ENCODE data around the gene FBXO31.

Gene FBXO31

GRCh38 chr16:87358696-87359095, 24.9 kb downstream of the FBXO31 start:
- Histone ChIP-seq H3K9me3 (ENCODE audit: low read length) (no peaks in the 10 kb centered on the region), H3K4me2 (ENCODE audit: low read length) (no peak overlapping the region), H3K36me3 (ENCODE audit: insufficient read depth, low read length) (peaks cover 41% of the 10 kb centered on the region), H3K27ac (ENCODE audit: low read depth, low read length, poor library complexity, severe bottlenecking) (no peak overlapping the region), H3K4me3 (ENCODE audit: low read depth, low read length, poor library complexity, severe bottlenecking) (no peak overlapping the region), H3K9ac (ENCODE audit: low read length) (no peak overlapping the region), H3F3A (ENCODE audit: insufficient read depth, low read length) (no peaks in the 10 kb centered on the region), H3K9me2 (ENCODE audit: low read depth, low read length) (no peaks in the 10 kb centered on the region), H4K20me1 (ENCODE audit: insufficient read depth, low read length) (no peaks in the 10 kb centered on the region), H2AFZ (ENCODE audit: low read length) (no peak overlapping the region), H3K4me1 (ENCODE audit: insufficient read depth, low read length, severe bottlenecking) (no peaks in the 10 kb centered on the region), H3K27me3 (ENCODE audit: insufficient read depth, low read length) (no peaks in the 10 kb centered on the region), H3K79me2 (ENCODE audit: insufficient read depth, low read length) (no peaks in the 10 kb centered on the region)
- TF ChIP-seq EZH2 (IDR thresholded peaks at IDR 0.05; ENCODE audit: borderline replicate concordance, low read length) = no peak
- TF ChIP-seq, protein P1, sequence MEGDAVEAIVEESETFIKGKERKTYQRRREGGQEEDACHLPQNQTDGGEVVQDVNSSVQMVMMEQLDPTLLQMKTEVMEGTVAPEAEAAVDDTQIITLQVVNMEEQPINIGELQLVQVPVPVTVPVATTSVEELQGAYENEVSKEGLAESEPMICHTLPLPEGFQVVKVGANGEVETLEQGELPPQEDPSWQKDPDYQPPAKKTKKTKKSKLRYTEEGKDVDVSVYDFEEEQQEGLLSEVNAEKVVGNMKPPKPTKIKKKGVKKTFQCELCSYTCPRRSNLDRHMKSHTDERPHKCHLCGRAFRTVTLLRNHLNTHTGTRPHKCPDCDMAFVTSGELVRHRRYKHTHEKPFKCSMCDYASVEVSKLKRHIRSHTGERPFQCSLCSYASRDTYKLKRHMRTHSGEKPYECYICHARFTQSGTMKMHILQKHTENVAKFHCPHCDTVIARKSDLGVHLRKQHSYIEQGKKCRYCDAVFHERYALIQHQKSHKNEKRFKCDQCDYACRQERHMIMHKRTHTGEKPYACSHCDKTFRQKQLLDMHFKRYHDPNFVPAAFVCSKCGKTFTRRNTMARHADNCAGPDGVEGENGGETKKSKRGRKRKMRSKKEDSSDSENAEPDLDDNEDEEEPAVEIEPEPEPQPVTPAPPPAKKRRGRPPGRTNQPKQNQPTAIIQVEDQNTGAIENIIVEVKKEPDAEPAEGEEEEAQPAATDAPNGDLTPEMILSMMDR (IDR thresholded peaks at IDR 0.05; ENCODE audit: low read length) = no peak

DNA sequence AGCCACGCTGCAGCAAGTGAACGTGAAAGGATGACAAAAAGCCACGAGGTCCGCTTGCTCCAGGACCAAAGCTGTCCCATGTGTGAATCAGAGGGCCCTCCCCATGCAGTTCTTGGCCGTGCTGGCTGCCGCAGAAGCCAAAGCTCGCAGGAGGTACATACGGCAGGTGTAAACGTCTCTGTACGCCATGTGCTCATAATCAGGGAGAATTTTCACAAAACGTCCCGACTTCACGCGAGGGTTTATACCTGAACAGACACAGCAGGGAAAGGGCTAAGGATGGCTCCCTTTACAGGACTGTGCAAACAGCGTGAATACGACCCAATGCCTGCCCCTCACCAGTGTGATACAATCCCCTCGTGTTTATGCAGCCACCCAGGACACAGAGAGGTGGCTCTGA, 25.3 kb downstream of the FBXO31 start:
- Histone ChIP-seq H3K9me3 (ENCODE audit: low read length) (no peaks in the 10 kb centered on the region), H3K9ac (ENCODE audit: low read length) (no peak overlapping the region), H3K4me3 (ENCODE audit: low read depth, low read length, poor library complexity, severe bottlenecking) (no peak overlapping the region), H3K27ac (ENCODE audit: low read depth, low read length, poor library complexity, severe bottlenecking) (no peak overlapping the region), H3K79me2 (ENCODE audit: insufficient read depth, low read length) (no peaks in the 10 kb centered on the region), H3F3A (ENCODE audit: insufficient read depth, low read length) (no peaks in the 10 kb centered on the region), H2AFZ (ENCODE audit: low read length) (no peak overlapping the region), H3K9me2 (ENCODE audit: low read depth, low read length) (no peaks in the 10 kb centered on the region), H4K20me1 (ENCODE audit: insufficient read depth, low read length) (no peaks in the 10 kb centered on the region), H3K36me3 (ENCODE audit: insufficient read depth, low read length) (peaks cover 41% of the 10 kb centered on the region), H3K27me3 (ENCODE audit: insufficient read depth, low read length) (no peaks in the 10 kb centered on the region), H3K4me2 (ENCODE audit: low read length) (no peak overlapping the region), H3K4me1 (ENCODE audit: insufficient read depth, low read length, severe bottlenecking) (no peaks in the 10 kb centered on the region)
- TF ChIP-seq EZH2 (IDR thresholded peaks at IDR 0.05; ENCODE audit: borderline replicate concordance, low read length) = no peak

DNA sequence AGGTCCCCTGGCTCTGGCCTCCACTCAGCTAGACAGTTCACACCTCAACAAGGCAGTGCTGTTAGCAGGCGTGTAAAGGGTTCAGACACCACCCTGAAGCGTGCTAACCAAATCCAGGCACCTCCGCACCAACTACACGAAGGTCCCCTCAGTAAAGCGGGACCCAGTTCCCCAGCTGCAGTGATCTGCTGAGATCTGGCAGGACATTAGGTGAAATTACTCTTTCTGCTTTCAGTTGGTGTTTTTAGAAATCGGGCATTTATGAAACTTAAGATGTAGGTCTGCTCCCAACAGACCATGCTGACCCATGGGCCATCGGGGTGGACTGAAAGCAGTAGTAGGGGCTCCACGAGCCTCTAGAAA, 27.1 kb downstream of the FBXO31 start:
- H4K20me1 ChIP-seq (ENCODE audit: insufficient read depth, low read length) = no peaks in the 10 kb centered on the region
- no peaks in the 10 kb centered on the region for H3K79me2 ChIP-seq (ENCODE audit: insufficient read depth, low read length)
- no peak overlapping the region for H3K9ac ChIP-seq (ENCODE audit: low read length)
- H3K9me2 ChIP-seq (ENCODE audit: low read depth, low read length) = no peaks in the 10 kb centered on the region
- H3K4me3 ChIP-seq (ENCODE audit: low read depth, low read length, poor library complexity, severe bottlenecking) = no peak overlapping the region
- H3K4me2 ChIP-seq (ENCODE audit: low read length) = no peak overlapping the region
- no peak overlapping the region for H2AFZ ChIP-seq (ENCODE audit: low read length)
- no peaks in the 10 kb centered on the region for H3K27me3 ChIP-seq (ENCODE audit: insufficient read depth, low read length)
- no peak overlapping the region for H3K27ac ChIP-seq (ENCODE audit: low read depth, low read length, poor library complexity, severe bottlenecking)
- H3K36me3 ChIP-seq (ENCODE audit: insufficient read depth, low read length) = peaks cover 35% of the 10 kb centered on the region
- no peaks in the 10 kb centered on the region for H3F3A ChIP-seq (ENCODE audit: insufficient read depth, low read length)
- no peaks in the 10 kb centered on the region for H3K4me1 ChIP-seq (ENCODE audit: insufficient read depth, low read length, severe bottlenecking)
- no peaks in the 10 kb centered on the region for H3K9me3 ChIP-seq (ENCODE audit: low read length)
- TF ChIP-seq, protein P1 (IDR thresholded peaks at IDR 0.05; ENCODE audit: low read length) = no peak
- TF ChIP-seq EZH2 (IDR thresholded peaks at IDR 0.05; ENCODE audit: borderline replicate concordance, low read length) = no peak

DNA sequence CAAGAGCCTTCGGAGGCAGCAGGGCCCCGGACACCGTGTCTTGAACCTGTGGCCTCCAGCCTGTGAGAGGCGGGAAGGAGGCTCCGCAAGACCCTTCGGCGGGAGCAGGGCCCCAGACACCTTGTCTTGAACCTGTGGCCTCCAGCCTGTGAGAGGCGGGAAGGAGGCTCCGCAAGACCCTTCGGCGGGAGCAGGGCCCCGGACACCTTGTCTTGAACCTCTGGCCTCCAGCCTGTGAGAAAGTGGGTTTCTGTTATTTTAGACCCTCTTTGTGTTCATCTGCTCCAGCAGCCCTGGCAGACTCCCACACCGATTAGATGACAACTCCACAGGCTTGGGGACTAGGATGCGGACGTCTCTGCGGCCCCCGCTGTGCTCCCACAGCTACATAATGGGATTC, 30.0 kb downstream of the FBXO31 start:
- Histone ChIP-seq H3K27me3 (ENCODE audit: insufficient read depth, low read length) (no peaks in the 10 kb centered on the region), H3K4me2 (ENCODE audit: low read length) (no peak overlapping the region), H3K9me2 (ENCODE audit: low read depth, low read length) (no peaks in the 10 kb centered on the region), H2AFZ (ENCODE audit: low read length) (no peak overlapping the region), H3K9ac (ENCODE audit: low read length) (no peak overlapping the region), H4K20me1 (ENCODE audit: insufficient read depth, low read length) (no peaks in the 10 kb centered on the region), H3K4me1 (ENCODE audit: insufficient read depth, low read length, severe bottlenecking) (no peaks in the 10 kb centered on the region), H3K4me3 (ENCODE audit: low read depth, low read length, poor library complexity, severe bottlenecking) (no peak overlapping the region), H3K9me3 (ENCODE audit: low read length) (no peaks in the 10 kb centered on the region), H3K36me3 (ENCODE audit: insufficient read depth, low read length) (peaks cover 14% of the 10 kb centered on the region; the same call in 1 of the 2 replicates), H3K79me2 (ENCODE audit: insufficient read depth, low read length) (no peaks in the 10 kb centered on the region), H3K27ac (ENCODE audit: low read depth, low read length, poor library complexity, severe bottlenecking) (no peak overlapping the region), H3F3A (ENCODE audit: insufficient read depth, low read length) (no peaks in the 10 kb centered on the region)
- TF ChIP-seq, protein P1 (IDR thresholded peaks at IDR 0.05; ENCODE audit: low read length) = no peak
- TF ChIP-seq EZH2 (IDR thresholded peaks at IDR 0.05; ENCODE audit: borderline replicate concordance, low read length) = no peak
